Activated naive CD8-positive, alpha-beta T cell treated with anti-CD3 and anti-CD28 coated beads for 36 hours (primary cell): ENCODE results near the gene FZR1. TPM values are rescaled to one million over a fixed set of nuclear protein-coding genes. Genes with fewer than 3 reads are reported as not detected.
A peak's percentile ranks its signal among the peaks of the same experiment; 100 is the strongest.
"Not testable (repeated sequence)": the region's sequence is repeated elsewhere in the genome, so short reads cannot be mapped to it uniquely, and the experiment has no call there.

Experiments used
- DNase-seq: peaks from one replicate; pipeline ENCODE4 v3.0.0; 2021
- H3K27ac Mint-ChIP-seq: one replicate; pipeline ENCODE4 v1.8.0; 2022; ENCODE audit warnings: mild to moderate bottlenecking, moderate library complexity, mixed read lengths
- H3K27me3 Mint-ChIP-seq: one replicate; pipeline ENCODE4 v1.8.0; 2022; ENCODE audit warnings: mild to moderate bottlenecking, mixed read lengths
- H3K36me3 Mint-ChIP-seq: one replicate; pipeline ENCODE4 v1.8.0; 2021; ENCODE audit warnings: mild to moderate bottlenecking, mixed read lengths
- H3K4me1 Mint-ChIP-seq: one replicate; pipeline ENCODE4 v1.8.0; 2021; ENCODE audit warnings: mixed read lengths
- H3K4me3 Mint-ChIP-seq: one replicate; pipeline ENCODE4 v1.8.0; 2022; ENCODE audit warnings: mild to moderate bottlenecking, moderate library complexity, mixed read lengths
- H3K9me3 Mint-ChIP-seq: one replicate; pipeline ENCODE4 v1.8.0; 2022; ENCODE audit warnings: mixed read lengths
- total RNA-seq, 2 experiments: library from RNA; stranded (reverse); gene quantifications; one replicate each; pipeline ENCODE4 v1.2.3, GENCODE V29; 2021

Gene FZR1
- total RNA-seq, 2 experiments from 2014 or later = 32.6 to 39.6 TPM

DNA sequence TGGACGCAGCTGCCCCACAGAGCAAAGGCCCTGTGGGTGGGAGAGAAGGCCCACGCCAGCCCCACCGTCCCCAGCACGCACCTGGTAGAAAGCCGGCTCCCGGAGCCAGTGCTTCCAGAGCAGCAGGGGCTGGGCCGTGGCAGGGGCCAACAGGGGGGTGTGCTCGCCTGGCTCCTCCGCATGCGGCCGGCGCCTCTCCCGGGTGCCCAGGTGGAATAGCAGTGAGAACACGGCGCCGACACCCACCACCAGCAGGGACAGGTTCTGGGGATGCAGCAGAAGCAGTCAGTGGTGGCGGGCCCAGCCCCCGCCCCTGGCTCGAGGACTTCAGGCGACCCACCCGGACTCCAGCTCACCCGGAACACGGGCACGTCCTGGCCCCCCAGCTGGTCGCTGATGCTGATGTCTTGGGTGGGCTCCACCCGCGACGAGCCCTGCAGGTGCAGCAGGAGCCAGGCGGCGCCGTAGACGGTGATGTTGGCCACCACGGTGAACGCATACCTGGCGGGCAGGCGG lies 41.7 kb downstream of the FZR1 start:
- DNase-seq = no peak
- no peak overlapping the region for H3K27ac Mint-ChIP-seq
- H3K36me3 Mint-ChIP-seq = peaks cover 12% of the 10 kb centered on the region
- no peak overlapping the region for H3K4me3 Mint-ChIP-seq
- peaks cover 12% of the 10 kb centered on the region for H3K4me1 Mint-ChIP-seq
- H3K9me3 Mint-ChIP-seq = no peaks in the 10 kb centered on the region
- no peaks in the 10 kb centered on the region for H3K27me3 Mint-ChIP-seq

DNA sequence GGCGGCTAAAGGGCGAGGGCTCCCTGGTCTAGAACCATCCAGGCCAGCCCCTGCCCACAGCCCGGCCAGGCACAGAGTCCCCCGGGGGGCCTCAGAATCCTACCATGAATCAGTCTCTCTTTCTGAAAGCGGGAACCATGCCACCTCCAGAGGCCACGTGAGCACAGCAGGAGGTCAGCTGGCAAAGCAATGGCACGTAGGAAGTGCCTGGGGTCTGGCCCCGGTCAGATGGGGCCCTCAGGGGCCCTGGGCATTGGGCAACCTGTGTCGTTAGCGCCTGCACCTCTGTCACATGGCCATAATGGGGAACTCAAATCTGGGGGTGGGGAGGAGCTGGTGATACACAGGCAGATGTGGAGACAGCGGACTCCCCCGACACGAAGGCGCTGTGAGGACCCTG lies 42.5 kb downstream of the FZR1 start:
- H3K4me1 Mint-ChIP-seq = peaks cover 16% of the 10 kb centered on the region
- H3K27me3 Mint-ChIP-seq = no peaks in the 10 kb centered on the region
- H3K9me3 Mint-ChIP-seq = no peaks in the 10 kb centered on the region
- H3K4me3 Mint-ChIP-seq = no peak overlapping the region
- H3K36me3 Mint-ChIP-seq = peaks cover 13% of the 10 kb centered on the region
- DNase-seq = no peak
- H3K27ac Mint-ChIP-seq = no peak overlapping the region

DNA sequence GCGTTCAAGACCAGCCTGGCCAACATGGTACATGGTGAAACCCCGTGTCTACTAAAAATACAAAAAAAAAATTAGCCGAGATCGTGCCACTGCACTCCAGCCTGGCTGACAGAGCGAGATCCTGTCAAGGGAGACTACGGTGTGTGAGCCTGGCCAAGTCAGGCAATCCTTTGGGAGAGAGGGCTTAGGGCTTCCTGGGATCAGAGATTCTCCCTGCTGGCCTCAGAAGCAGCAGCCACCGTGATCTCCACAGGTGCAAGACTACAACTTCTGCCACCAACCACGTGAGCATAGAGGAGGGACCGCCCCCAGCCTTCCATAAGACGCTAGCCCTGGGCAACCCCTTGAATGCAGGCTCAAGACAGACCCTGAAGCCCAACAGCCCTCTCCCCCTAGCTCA lies 43.7 kb downstream of the FZR1 start:
- H3K9me3 Mint-ChIP-seq = no peaks in the 10 kb centered on the region
- DNase-seq = no peak
- peaks cover 14% of the 10 kb centered on the region for H3K36me3 Mint-ChIP-seq
- no peak overlapping the region for H3K27ac Mint-ChIP-seq
- H3K27me3 Mint-ChIP-seq = no peaks in the 10 kb centered on the region
- peaks cover 22% of the 10 kb centered on the region for H3K4me1 Mint-ChIP-seq
- H3K4me3 Mint-ChIP-seq = no peak overlapping the region

DNA sequence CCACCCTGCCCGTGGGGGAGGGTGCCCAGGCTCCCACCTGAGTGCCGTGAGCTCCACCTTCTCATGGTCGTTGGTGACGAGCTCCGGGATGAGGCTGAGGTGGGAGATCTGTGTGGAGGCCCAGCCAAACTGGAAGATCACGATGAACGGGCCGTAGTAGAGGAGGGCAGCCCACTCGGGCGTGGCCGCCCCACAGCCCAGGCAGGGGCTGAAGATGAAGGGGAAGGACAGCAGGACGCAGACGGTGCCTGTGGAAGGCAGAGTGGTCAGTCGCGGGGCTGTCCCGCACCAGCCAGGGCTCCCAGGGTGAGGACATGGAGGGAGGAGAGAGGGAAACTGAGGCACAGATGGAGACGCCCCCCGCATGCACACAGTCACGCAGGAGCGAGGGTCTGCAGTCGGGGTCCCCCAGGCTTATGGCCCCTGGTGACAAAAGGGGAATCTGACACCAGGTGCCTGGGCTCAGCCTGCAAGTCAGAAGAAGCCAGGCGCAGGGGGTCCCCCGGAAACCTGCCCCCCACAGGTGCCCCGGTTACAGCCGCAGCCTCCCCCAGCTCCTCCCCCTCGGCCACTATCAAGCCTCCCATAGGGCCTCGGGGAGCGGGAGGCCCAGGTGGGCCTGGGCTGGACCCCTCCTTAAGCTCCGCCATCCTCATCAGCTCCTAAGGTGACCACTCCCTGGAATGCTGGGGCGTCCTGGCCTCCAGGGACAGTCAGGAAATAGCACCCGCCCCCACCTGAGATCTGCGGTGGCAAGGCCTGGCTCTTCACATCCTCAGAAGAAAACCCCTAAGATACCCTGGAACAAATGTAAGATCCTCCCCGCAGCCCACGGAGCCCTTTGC lies 45.1 kb downstream of the FZR1 start:
- Mint-ChIP-seq H3K4me3 (no peak overlapping the region), H3K4me1 (peaks cover 27% of the 10 kb centered on the region), H3K36me3 (peaks cover 16% of the 10 kb centered on the region), H3K9me3 (no peaks in the 10 kb centered on the region), H3K27me3 (no peaks in the 10 kb centered on the region), H3K27ac (peak overlapping the region; percentile 1)
- no peak for DNase-seq

DNA sequence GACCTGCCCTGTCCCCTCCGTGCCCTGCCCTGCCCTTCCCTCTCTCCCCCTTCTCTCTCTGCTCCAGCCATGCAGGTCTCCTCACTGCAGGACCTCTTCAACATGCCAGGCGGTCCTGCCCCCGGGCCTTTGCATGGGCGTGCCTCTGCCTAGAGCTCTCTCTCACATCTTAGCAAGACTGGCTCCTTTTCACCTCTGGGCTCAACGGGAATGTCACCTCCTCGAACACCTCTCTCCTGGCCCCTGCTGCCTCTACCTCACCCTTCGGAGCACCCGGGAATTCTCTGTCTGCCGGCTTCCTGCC lies 45.6 kb downstream of the FZR1 start:
- Mint-ChIP-seq H3K27me3 (no peaks in the 10 kb centered on the region), H3K4me3 (no peak overlapping the region), H3K36me3 (peaks cover 16% of the 10 kb centered on the region), H3K27ac (no peak overlapping the region), H3K4me1 (peaks cover 29% of the 10 kb centered on the region), H3K9me3 (no peaks in the 10 kb centered on the region)
- no peak for DNase-seq

DNA sequence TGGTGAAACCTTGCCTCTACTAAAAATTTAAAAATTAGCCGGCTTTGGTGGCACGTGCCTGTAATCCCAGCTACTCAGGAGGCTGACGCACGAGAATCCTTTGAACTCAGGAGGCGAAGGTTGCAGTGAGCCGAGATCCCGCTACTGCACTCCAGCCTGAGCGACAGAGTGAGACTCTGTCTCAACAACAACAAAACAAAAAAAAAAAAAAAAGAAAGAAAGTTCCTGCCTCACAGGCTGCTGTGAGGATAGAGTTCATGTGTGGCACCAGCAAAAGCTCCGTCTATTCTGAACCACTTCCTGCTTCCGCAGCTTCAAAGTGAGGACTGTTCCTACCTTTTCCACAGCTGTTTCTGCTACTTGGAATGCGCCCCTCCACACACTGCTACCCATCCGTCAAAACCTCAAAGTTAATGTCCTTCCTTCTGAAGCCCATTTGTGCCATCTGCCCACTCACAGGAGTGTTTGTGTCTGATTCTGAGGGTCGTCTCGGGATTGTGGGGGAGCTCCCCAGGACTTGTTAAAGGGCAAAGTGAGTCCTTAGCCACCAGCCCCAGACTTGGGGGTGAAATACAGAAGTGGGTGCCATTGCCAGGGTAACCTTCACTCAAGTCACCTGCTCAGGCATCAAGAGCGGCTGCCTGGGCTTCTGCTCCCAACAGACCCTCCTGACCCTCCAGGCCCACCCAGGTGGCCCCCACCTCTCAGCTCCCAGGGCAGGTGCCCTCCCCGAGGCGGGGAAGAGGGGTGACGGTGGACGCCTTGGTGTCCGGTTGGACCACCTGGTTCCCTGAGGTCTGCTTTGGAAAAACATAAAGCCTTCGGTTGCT lies 48.4 kb downstream of the FZR1 start:
- Mint-ChIP-seq H3K9me3 (no peaks in the 10 kb centered on the region), H3K36me3 (peaks cover 16% of the 10 kb centered on the region), H3K4me1 (peaks cover 32% of the 10 kb centered on the region), H3K27ac (peak overlapping the region; percentile 89), H3K4me3 (peak overlapping the region; percentile 93), H3K27me3 (no peaks in the 10 kb centered on the region)
- DNase-seq = no peak

DNA sequence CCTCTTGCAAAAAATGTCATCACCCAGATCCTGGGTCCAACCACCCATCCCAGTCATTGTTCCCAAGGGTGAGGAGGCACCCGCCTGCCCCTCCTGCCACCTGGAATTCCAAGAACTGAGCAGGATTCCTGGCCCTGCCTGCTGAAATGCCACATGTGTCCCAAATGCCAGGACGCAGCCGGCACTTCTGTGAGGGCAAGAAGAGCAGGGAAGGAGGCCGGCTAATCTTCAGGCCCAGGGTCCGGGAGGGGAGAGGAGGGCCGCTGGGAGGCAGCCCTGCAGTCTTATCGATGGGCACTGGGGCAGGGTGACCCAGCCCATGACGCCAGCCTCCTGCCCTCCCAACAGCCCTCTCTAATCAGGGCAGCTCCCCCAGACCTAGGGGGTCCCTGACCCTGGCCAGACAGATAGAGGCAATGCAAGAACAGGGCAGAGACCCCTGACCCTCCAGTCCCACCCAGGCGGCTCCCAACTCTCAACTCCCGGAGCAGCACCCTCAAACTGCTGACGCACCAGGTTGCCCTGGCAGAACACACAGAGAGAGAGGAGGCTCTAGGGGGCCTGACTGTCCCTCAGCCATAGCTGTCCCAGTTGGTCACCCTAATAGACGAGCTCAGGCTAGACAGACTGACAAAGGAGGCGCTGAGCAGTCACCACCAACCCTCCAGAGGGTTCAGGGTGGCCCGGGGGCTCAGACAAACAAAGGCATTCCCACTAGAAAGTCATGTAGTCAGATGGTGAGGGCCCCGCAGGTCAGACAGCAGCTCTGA lies 49.7 kb downstream of the FZR1 start:
- Mint-ChIP-seq H3K36me3 (peaks cover 12% of the 10 kb centered on the region), H3K4me3 (peak overlapping the region; percentile 93), H3K27me3 (no peaks in the 10 kb centered on the region), H3K9me3 (no peaks in the 10 kb centered on the region), H3K4me1 (peaks cover 32% of the 10 kb centered on the region), H3K27ac (peak overlapping the region; percentile 79)
- no peak for DNase-seq

DNA sequence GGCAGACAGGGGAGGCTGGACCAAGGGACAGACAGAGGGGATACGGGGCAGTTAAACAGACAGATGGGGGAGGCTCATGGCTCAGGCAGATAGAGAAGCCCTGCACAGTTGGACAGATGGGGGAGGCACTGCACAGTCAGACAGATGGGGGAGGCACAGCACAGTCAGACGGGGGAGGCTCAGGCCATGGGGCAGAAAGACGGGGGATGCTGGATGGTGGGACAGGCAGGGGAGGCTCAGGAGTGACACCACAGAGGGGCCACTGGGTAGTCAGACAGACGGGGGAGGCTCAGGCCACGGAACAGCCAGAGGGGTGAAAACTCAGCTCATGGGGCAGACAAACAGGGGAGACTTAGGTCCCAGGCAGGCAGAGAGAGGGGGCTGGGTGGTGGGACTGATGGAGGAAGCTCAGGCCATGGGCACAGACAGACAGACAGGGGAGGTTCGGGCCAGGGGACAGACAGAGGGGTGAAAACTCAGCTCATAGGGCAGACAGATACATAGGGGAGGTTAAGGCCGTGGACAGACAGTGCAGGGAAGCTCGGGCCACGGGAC lies 50.4 kb downstream of the FZR1 start:
- peaks cover 31% of the 10 kb centered on the region for H3K4me1 Mint-ChIP-seq
- peak overlapping the region; percentile 93 for H3K4me3 Mint-ChIP-seq

DNA sequence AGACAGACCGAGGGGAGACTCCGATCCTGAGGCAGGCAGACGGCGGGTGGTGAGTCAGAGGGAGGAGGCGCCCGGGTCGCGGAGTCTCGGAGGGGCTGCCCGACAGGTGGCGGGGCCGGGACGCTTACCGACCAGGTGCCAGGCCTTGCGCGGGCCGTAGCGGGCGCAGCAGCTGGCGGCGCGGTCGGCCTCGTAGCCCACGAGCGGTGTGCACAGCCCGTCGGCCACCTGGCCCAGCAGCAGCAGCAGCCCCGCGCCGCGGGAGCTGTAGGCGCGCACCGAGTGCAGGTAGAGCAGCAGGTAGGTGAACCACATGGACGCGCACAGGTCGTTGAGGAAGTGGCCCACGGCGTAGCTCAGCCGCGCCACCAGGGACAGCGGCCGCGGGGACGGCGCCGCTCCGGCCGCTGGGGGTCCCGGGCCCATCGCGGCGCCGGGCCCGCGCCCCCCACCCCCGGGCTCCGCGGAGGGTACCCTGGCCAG lies 50.9 kb downstream of the FZR1 start:
- H3K27ac Mint-ChIP-seq = peak overlapping the region; percentile 79
- no peaks in the 10 kb centered on the region for H3K27me3 Mint-ChIP-seq
- no peaks in the 10 kb centered on the region for H3K9me3 Mint-ChIP-seq
- peaks cover 12% of the 10 kb centered on the region for H3K36me3 Mint-ChIP-seq
- DNase-seq = peak; percentile 82
- H3K4me1 Mint-ChIP-seq = peaks cover 26% of the 10 kb centered on the region
- H3K4me3 Mint-ChIP-seq = peak overlapping the region; percentile 93

More for the DNA sequence above, 50.4 kb downstream of the FZR1 start:
- H3K27me3 Mint-ChIP-seq = no peaks in the 10 kb centered on the region
- H3K9me3 Mint-ChIP-seq = no peaks in the 10 kb centered on the region
- DNase-seq = no peak
- peaks cover 12% of the 10 kb centered on the region for H3K36me3 Mint-ChIP-seq
- H3K27ac Mint-ChIP-seq = peak overlapping the region; percentile 79

DNA sequence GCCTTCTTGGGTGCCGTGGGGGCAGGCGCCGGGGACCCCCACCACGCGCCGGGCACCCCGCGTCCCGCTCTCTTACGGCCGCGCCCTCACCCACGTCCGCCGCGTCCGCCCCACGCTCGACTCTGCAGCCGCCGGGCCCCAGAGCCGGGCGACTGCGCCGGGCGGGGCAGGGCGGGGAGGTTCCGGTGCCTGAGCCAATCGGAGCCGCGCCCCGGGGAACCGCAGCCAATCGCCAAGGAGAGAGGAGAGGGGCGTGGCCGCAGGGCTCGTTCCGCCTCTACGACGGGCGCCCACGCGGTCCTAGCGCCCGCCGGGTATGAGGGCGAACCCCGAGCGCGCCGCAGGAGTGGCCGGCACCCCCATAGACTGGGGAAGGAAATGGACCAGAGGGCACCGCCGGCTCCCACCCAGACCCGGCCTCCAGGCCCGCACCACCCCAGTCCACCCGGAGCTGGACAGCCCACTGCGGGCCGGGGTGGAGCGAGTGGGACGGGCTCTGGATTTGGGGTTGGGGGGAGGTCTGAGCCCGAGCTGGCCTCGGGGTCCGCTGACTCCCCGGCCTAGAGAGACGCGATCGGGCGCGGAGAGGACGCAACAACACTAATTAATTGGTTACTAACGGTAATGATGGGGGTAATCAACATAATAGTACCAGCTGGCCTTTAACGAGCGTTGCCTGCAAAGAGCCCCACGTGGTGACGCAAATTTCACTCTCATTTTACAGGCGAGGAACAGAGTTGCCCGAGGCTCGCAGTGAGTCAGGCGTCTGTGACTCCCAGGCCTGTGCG lies 51.5 kb downstream of the FZR1 start, which contains the start of gene MFSD12:
Gene MFSD12, minus strand, starts transcription at position 126 of the 788 bp plus-strand sequence. CDS start 183 bp downstream, outside the sequence.
- Mint-ChIP-seq H3K4me3 (peak within 1 kb of the TSS; percentile 93), H3K27ac (peak within 1 kb of the TSS; percentile 85), H3K9me3 (no peaks in the 10 kb centered on the region), H3K36me3 (peaks cover 12% of the 10 kb centered on the region), H3K27me3 (no peaks in the 10 kb centered on the region), H3K4me1 (peaks cover 26% of the 10 kb centered on the region)
- DNase-seq = peak; percentile 98

DNA sequence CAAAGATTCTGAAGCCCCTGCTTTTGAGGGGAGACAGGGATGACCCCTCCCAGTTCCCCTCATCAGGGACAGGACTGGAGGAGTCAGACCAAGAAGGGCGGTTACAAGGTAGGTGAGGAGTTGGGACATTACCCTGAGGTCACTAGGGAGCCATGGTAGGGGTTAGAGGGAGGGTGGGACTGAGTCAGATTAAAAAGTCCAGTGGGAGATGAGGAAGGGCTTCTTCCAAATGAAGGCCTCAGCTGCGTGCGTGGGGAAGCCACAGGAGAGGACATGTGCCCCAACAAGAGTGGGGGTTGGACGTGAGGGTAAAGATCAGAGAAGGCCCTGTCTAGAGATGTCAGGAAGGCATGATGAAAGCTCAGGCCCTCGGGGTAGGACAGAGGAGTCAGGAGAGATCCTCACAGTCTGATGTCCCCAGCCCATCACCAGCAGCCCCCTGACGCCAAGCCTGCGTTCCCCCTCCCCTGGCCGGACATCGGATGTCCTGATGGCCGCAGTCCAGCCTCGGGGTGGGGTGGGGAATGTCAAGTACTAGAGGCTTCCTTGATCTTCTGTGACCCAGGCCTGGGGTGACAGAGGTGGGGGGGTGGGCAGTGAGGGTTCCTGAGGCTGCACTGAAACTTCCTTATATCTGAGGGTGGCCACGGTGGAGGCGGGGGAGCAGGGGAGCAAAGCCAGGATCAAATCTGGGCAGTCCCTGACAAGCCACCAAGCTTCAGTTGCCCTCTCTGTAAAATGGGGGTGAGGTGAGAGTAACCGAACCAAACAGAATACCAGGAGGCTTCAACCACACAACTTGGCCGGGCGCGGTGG lies 57.8 kb downstream of the FZR1 start:
- Mint-ChIP-seq H3K9me3 (no peaks in the 10 kb centered on the region), H3K4me3 (no peak overlapping the region), H3K27ac (no peak overlapping the region), H3K27me3 (no peaks in the 10 kb centered on the region), H3K4me1 (no peaks in the 10 kb centered on the region), H3K36me3 (no peaks in the 10 kb centered on the region)
- DNase-seq = no peak

DNA sequence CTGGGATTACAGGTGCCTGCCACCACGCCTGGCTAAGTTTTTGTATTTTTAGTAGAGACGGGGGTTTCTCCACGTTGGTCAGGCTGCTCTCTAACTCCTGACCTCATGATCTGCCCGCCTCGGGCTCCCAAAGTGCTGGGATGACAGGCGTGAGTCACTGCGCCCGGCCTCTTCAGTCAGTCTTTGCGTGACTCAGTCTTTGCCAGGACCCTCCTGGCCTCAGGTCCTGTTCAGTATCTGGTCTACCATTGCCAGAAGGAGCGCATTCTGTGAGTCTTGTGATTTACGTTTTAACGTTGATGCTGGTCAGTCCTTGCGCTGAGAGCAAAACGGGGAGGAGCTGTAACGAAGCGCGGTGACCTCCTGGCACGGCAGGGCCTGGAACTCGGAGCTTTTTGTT lies 59.0 kb downstream of the FZR1 start:
- Mint-ChIP-seq H3K4me1 (no peaks in the 10 kb centered on the region), H3K36me3 (no peaks in the 10 kb centered on the region), H3K27ac (no peak overlapping the region), H3K27me3 (no peaks in the 10 kb centered on the region), H3K4me3 (no peak overlapping the region), H3K9me3 (no peaks in the 10 kb centered on the region)
- no peak for DNase-seq

DNA sequence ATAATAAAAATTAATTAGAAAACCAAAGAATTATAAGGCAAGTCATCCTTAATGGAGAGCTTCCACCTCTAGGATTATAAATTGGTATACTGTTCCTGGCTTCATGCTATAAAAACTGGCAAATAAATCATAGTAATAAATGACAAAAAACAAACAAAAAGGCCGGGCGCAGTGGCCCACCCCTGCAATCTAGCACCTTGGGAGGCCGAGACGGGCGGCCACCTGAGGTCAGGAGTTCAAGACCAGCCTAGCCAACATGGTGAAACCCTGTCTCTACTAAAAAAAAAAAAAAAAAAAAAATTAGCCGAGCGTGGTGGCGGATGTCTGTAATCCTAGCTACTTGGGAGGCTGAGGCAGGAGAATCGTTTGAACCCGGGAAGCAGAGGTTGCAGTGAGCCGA lies 63.9 kb downstream of the FZR1 start:
- H3K4me3 Mint-ChIP-seq, DNase-seq, H3K4me1 Mint-ChIP-seq, H3K36me3 Mint-ChIP-seq, H3K27me3 Mint-ChIP-seq, H3K27ac Mint-ChIP-seq, H3K9me3 Mint-ChIP-seq: not testable (repeated sequence)
